ENCODE measurements around the gene UTF1. TPM values are rescaled to one million over a fixed set of nuclear protein-coding genes. Genes with fewer than 3 reads are reported as not detected.

The UTF1 gene
- total RNA-seq, 4 donors from 2014 or later, result not detected

DNA sequence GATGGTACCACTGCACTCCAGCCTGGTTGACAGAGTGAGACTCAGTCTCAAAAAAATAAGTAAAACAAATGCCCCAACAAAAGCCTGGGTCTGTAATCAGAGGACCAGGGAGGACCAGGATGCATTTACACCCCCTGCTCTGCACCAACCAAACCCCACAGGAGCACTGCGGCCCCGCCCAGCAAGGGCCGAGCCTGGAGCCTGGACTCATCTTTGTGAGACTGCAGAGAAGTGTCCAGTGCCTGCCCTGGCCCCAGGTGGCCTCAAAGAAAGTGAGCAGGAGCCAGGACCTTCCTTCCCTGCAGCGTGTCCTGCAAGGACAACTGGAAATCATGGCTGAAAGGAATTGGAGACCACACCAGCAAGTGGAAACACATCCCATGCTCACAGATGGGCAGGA lies 38.4 kb upstream of the UTF1 start:
- H3K36me3 ChIP-seq, result no peaks in the 10 kb centered on the region
- DNase-seq, result no peak
- H3K27ac ChIP-seq, result no peak overlapping the region
- 83% methylated on average over 1 of the region's 4 CpGs; no CpG with 5 or more reads in 1 of the 2 donors for whole genome bisulfite sequencing, 2 donors
- peaks cover 0 to 51% (median 0%) of the 10 kb centered on the region in 4 donors for H3K27me3 ChIP-seq
- H3K4me1 ChIP-seq, result no peaks in the 10 kb centered on the region
- intact Hi-C loops (cut with DNase I), result no loop called here
- H3K4me3 ChIP-seq, result no peak overlapping the region
- H3K9me3 ChIP-seq, result no peaks in the 10 kb centered on the region
- TF ChIP-seq, protein P1, sequence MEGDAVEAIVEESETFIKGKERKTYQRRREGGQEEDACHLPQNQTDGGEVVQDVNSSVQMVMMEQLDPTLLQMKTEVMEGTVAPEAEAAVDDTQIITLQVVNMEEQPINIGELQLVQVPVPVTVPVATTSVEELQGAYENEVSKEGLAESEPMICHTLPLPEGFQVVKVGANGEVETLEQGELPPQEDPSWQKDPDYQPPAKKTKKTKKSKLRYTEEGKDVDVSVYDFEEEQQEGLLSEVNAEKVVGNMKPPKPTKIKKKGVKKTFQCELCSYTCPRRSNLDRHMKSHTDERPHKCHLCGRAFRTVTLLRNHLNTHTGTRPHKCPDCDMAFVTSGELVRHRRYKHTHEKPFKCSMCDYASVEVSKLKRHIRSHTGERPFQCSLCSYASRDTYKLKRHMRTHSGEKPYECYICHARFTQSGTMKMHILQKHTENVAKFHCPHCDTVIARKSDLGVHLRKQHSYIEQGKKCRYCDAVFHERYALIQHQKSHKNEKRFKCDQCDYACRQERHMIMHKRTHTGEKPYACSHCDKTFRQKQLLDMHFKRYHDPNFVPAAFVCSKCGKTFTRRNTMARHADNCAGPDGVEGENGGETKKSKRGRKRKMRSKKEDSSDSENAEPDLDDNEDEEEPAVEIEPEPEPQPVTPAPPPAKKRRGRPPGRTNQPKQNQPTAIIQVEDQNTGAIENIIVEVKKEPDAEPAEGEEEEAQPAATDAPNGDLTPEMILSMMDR (IDR thresholded peaks at IDR 0.05), result no peak
- no peak for TF ChIP-seq POLR2A (IDR thresholded peaks at IDR 0.05)

- no peak for DNase-seq
- 79 to 81% methylated on average over 4 of the region's 4 CpGs for WGBS, 2 donors
- Histone ChIP-seq H3K36me3 (no peaks in the 10 kb centered on the region), H3K4me1 (no peaks in the 10 kb centered on the region), H3K27me3 (peaks cover 0 to 53% (median 0%) of the 10 kb centered on the region in 4 donors), H3K9me3 (no peaks in the 10 kb centered on the region), H3K27ac (no peak overlapping the region), H3K4me3 (no peak overlapping the region)
- intact Hi-C loops (cut with DNase I), result no loop called here
- TF ChIP-seq, protein P1 (IDR thresholded peaks at IDR 0.05), result no peak
- TF ChIP-seq POLR2A (IDR thresholded peaks at IDR 0.05), result no peak
These were observed 35.9 kb upstream of the UTF1 start for GRCh38 chr10:133194151-133194550.

GRCh38 chr10:133195096-133195495 lies 34.9 kb upstream of the UTF1 start:
- WGBS, 2 donors, result 71 to 79% methylated on average over 11 to 13 of the region's 19 CpGs
- H3K36me3 ChIP-seq, result no peaks in the 10 kb centered on the region
- no peak for TF ChIP-seq POLR2A (IDR thresholded peaks at IDR 0.05)
- TF ChIP-seq, protein P1 (IDR thresholded peaks at IDR 0.05), result no peak
- H3K4me3 ChIP-seq, result no peak overlapping the region
- no peak overlapping the region for H3K27ac ChIP-seq
- intact Hi-C loops (cut with DNase I), result no loop called here
- H3K4me1 ChIP-seq, result no peaks in the 10 kb centered on the region
- DNase-seq, result no peak
- peaks cover 0 to 56% (median 0%) of the 10 kb centered on the region in 4 donors for H3K27me3 ChIP-seq
- H3K9me3 ChIP-seq, result no peaks in the 10 kb centered on the region

GRCh38 chr10:133195611-133196010 lies 34.4 kb upstream of the UTF1 start:
- Histone ChIP-seq H3K27ac (no peak overlapping the region), H3K4me1 (no peaks in the 10 kb centered on the region), H3K27me3 (peaks cover 0 to 58% (median 0%) of the 10 kb centered on the region in 4 donors), H3K36me3 (no peaks in the 10 kb centered on the region), H3K4me3 (no peak overlapping the region), H3K9me3 (no peaks in the 10 kb centered on the region)
- WGBS, 2 donors, result 96 to 98% methylated on average over 8 to 9 of the region's 23 CpGs
- intact Hi-C loops (cut with DNase I), result no loop called here
- TF ChIP-seq, protein P1 (IDR thresholded peaks at IDR 0.05), result no peak
- TF ChIP-seq POLR2A (IDR thresholded peaks at IDR 0.05), result no peak
- DNase-seq, result no peak

- no peak for DNase-seq
- 76% methylated on average over 9 of the region's 24 CpGs; no CpG with 5 or more reads in 1 of the 2 donors for WGBS, 2 donors
- H3K9me3 ChIP-seq, result no peaks in the 10 kb centered on the region
These were observed 33.6 kb upstream of the UTF1 start for GRCh38 chr10:133196221-133196915.

More at GRCh38 chr10:133196221-133196915, 33.6 kb upstream of the UTF1 start:
- H3K4me3 ChIP-seq, result no peak overlapping the region
- H3K27ac ChIP-seq, result no peak overlapping the region
- H3K27me3 ChIP-seq, result peaks cover 0 to 60% (median 0%) of the 10 kb centered on the region in 4 donors
- H3K36me3 ChIP-seq, result no peaks in the 10 kb centered on the region
- intact Hi-C loops (cut with DNase I), result no loop called here
- H3K4me1 ChIP-seq, result no peaks in the 10 kb centered on the region
- TF ChIP-seq POLR2A (IDR thresholded peaks at IDR 0.05), result no peak
- TF ChIP-seq, protein P1 (IDR thresholded peaks at IDR 0.05), result no peak

All from esophagus squamous epithelium (tissue), 5 donors.